ENCODE measurements around the gene GADL1.

Gene GADL1

DNA sequence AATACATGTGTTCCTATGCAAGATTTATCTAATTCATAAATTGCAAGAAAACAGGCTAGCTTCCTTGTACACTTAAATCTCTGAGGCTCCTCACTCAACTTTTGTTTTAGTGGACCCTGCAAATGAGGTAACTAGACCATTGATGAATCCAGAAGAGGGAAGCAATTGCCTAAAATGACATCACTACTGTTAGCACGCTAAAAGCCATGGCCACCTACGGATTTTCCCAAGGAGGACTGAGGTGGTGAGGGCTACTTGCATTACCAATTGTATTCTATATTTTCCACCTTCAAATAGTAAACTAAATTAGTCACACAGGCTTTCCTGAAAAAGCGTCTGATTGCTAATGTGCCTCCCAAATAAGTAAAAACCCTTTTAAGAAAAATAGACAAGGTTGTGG is 140.7 kb downstream of the GADL1 start:
- DNase-seq: no peak

DNA sequence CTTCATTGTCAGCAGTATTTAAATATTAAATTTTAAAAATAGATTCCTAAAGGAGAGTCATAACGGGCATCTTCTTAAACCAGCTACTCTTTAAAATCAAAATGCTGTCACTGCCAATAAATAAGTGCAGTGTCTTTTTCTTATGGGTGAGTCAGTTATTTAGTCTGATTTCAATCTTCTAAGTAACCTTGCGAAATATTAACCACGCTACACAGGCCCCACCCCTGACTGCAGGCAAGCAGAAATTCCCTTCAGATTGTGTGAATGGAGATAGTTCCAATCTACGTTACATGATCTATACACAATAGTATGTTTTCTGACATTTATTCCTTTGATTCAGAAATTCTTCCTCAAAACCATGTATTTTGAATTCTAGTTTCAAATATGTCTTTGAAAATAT is 141.5 kb downstream of the GADL1 start:
- DNase-seq: no peak

DNA sequence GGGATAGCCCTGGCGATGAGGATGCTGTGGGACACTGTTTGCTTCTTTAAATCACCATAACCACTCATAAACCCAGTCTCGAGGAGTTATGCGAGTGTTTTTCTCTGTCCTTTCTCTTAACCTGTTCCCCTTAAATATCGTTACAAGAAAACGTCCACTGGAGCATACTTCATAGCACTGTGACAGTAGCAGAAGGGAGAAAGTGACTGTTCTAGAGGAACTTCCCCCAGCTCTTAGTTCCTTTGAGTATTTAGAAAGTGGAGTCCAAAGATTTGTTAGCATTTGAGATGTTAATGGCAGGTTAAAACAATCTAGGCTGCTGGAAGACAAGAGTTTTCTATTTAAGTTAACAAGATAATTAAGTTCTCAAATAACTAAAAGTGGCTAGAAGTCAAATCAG is 142.0 kb downstream of the GADL1 start:
- DNase-seq: no peak

DNA sequence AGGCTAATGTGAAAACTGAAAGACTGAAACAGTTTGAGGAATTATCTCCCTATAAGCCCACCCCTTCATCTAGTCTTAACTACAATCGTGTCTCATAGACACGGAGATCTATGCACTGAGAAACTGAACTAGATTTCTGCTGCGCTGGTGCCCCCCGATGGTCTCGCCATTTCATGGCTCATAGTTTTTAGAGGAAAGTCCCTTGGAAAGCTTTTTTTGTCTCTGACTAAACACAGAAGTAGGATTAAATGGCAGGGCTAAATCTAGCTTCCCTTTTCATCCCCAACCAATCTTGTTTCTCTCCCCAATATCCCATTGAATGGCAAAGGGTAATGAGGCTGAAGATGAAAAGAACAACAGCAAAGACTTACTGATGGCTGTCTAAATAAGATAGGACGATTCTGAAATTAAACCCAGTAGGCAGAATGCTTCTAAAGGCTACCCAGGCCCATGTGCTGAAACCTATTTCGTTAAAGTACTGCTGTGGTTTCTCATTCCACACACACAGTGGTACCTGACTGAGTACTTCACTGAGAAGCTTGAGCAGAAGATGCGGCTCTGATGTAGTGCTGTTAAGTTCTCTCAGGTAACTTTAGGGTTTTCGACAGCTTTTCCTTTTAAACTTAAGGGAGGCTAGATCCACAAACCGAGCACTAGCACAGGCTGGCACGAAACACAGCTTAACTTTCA is 142.7 kb downstream of the GADL1 start:
- DNase-seq: no peak

DNA sequence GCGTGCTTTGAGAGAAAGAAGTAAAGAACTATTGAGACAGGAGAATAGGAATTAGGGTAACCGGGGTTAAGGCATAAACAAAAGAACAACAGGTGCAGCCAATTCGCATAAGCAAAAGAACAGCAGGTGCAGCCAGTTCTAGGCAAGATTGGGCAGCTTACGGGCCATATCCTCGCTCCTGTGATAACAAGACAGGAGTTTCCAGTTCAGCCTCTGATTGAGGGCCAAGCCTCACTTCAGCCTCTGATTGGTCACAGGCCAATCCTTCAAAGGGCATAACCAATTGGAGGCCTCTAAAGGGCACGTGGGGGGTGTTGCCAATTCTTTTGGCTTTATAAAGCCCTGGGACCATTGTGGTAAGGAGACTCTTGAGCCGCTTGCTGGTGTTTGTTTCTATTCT is 143.5 kb downstream of the GADL1 start:
- no peak for DNase-seq

DNA sequence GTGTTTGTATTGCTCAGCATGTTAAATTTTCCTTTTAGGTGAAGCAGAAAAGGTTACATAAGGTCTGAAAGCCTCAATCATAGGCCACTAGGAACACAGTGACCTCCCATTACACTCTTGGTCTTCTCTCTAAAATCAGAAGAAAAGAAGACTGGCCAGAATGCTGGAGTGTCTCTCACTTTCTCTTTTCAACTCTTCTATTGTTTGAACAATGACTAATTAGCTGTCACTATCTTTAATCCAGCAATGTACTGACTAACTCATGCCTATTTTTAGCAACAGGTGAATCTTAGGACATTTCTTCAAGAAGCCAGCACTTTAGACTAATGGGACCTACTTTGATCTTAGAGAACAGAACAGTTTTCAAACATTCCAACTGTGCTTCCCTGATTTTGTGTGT is 145.2 kb downstream of the GADL1 start:
- DNase-seq: no peak

DNA sequence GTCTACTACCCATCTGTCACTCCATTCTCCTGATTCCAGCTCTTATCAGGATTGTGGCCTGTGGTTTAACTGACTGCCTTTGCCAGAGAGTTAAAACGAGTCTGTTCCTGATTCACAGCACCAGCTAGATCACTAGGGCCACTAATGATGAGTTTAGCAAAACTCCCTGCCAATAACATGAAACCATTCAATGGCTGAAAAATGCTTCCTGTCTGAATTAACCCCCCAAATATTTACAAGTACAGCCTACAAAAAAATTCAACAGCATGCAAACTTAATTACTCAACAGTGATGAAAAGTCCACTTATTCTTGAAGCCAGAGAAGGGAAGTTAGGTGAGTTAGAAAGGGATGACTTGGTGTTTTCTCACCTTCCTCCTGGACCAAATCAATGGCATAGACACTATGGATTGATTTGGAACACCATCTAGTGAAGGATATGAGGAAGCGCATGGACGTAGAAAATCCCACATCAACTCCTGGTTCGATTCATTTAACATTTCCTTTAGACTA is 146.6 kb downstream of the GADL1 start:
- no peak for DNase-seq

DNA sequence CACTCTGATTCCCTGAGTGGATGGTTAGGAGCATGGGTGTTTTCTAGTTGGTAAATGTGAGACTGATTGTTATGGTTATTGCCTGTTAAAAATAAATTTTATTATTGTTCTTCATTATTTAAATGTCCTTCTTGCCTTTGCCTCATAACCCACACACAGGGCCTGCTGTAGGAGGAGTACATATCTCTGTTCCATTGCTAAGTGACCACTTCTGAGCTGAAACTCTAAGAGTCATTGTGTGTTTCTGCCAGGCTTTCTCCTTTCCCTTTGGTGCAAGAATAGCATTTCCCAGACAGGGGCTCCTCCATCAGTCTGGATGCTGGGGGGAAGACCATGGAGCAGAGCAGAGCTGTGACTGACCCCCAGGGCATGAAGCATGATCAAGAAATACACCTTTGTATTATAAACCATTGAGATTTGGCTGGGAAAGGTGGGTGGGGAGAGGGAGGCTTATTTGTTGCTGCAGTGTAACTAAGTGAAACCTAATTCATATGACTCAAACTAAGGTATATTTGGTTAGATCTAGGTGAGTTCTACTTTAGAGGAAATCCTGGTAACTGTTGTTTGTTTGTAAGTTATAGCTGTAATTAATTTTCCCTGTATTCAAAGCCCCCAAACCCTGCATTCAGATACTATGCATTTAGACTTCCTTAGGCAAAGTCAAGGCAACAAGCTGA is 150.7 kb downstream of the GADL1 start:
- no peak for DNase-seq

DNA sequence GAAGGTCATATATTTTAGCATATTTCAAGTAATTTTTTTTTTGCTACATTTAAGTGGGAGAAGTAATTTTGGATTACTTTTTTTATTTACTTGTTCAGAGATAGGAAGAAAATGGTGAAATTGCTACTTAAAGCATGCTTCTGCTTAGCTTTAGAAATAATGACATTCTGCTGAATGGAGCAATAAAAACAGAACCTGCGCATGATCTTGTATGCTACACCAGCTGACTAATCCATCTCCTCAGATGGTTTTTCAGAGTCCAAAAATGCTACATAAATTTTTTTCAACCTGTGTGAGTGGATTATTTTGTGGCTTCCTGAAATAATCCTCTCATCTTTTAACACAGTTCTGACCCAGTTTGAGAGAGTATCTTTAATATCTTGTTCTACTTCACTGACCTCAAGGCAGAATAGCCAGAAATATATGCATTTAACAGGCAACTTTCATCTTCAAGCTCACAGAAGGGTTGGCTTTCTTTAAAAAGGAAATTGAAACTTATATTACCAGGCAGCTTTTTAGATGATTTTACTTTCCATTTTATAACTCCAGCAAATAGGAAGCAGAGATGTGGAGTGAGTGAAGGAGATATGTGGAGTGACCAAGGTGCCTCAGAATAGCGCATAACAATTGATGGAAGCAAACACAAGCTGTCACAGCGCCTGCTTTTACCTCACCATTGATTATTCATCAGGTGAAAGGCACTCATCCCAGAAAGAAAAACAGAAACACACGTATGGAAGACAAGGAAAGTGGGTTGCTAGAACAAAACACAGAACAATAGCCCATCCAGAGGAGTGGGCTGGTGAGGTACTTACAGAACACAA is 151.5 kb downstream of the GADL1 start:
- no peak for DNase-seq

DNA sequence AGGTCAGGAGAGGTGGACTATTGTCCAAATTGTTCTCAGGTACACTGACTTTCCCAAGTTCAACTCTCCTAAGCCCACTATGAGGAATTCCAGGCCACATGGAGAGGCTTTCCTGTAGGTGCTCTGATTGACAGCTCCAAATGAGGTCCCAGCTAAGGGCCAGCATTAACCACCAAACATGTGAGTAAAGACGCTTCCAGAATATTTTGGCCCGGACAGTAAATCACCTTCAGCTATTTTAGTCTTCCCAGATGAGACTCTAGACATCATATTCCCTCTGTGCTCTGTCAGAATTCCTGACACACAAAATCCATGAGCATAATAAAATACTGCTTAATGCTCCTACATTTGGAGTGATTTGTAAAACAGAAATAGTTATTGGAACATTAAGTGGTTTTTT is 152.6 kb downstream of the GADL1 start:
- no peak for DNase-seq

DNA sequence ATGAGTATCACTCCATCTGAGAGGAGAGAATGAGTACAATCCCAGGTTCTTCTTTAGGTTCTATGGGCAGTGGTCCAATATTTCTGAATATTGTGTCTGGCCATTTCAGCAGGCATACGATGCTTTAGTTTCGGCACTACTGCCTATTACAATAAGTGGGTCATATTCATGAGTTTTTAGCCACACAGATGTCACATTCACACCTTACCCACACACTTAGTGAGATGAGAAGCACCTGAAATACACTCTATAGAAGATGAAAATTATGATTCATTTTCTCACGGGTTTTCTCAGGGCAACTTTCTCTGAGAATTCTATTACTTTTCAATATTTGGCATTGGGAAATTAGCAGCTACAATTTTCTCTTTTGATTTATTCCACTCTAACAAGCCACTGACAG is 155.9 kb downstream of the GADL1 start:
- no peak for DNase-seq

DNA sequence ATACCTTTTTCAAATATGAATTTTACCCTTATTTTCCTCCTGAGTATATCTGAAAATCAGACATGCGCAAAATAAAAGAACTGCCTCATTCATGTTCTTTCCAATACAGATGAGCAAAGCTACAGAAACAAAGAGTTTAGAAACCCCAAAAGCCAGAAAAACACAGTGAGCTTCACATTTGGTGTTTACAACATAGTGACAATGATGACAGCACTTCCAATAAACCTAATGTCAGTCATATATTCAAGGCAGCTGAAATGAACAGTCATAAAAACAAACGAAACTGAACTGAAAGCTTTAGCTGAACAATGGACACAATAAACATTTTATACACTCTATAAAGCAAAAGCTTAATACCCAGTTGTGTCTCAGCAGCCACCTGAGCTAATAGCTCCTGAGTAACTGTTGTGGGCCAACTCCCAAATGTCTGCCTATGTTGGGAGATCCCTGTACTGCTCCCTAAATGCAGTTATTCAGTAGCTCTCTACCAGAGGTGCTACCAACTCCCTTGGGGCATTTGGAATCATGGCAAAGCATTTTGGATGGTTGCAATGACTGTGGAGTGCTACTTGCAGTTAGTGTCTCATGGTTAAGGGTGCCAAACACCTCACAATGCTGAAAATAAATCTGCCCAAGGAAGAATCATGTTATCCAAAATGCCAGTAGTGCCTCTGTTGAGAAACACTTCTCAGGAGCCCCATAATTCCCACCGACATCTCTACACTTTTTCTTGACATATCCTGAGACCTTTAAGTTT is 156.5 kb downstream of the GADL1 start:
- no peak for DNase-seq

DNA sequence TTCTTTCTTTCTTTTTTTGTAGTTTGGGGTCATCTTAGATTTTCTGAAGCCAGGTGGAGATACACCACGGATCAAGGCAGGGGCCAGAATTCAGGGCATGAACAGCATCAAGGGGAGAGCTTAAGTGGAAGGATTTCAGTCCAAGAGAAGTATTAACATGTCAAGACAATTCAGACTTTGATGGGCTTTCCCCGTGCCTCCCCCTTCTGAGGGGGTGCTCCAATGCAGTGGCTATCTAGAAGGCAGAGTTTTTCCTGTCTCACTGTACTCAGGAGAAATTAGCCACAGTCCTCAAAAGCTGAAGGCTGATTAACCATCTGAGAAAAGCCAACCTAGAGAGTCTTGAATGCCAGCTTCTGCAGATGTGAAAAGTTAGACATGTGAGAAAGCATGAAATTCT is 160.8 kb downstream of the GADL1 start:
- DNase-seq: no peak

DNA sequence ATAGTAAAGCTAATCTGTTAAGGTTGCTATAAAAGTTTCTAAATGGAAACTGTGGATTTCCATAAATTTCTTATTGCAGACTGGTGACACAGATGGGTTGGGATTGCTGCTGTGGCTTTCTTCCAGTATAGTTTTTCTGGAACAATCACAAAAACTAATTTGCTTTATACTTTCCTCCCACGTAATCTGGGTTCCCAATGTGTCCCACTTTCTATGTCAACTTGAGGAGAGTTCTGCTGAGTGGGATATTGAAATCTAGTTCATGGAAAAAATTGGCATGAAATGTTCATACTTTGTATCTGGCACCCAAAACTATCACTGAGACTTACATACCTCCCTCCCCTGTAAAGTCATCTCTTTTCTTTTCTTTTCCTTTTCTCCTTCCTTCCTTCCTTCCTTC is 161.3 kb downstream of the GADL1 start:
- DNase-seq: no peak

DNA sequence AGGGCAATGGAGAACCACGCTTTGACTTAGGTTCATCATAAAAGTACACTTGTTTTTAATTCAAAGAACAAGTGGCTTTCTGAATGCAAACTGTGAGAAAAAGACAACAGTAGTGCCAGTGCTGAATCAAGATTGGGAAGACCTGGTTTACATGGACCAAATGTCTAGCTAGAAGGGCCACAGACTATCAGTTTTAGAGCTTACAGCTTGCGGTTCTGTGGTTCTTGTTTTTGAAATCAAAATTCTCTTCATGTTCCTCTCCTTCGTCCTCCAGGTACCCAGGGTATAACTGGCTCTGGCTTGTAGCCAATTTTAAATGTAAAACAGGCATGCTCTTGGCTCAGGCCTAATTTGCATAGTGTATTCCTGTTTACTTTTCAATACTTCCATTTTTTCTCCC is 163.5 kb downstream of the GADL1 start:
- DNase-seq: no peak

DNA sequence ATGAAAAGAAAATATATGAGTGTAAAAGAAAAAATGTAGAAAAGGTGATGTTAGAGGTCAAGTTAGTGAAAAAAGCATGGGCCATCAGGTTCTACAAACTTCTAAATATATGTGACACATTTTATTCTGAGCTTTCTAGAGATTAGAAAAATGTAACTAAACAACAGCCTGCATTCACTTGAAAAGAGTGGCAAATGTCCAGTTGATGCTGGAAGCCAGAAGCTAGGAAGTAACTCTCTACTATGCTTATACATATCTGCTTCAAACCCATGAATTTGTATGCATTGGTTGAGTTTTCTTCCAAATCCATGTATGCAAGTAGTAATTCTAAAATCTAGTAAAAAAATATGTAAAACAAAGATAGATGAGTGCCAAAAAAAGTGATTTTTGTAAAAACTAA is 164.5 kb downstream of the GADL1 start:
- DNase-seq: no peak

DNA sequence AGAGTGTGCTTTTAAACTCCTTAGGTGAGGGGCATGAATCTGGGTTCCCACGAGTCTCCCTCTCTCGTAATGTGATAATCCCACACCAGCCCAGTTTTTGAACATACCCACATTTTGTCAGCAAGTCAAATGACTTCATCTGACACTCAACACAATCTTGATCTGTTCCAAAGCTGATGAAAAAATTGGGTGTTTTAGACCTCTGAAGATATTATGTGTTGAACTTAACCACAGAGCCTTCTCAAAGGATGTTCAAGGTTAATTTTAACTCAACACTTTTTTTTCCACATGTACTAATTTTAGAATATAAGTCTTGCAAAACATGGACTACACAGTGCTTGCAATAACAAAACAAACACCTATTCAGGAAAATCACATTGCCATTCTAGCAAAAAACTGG is 164.9 kb downstream of the GADL1 start:
- DNase-seq: no peak

DNA sequence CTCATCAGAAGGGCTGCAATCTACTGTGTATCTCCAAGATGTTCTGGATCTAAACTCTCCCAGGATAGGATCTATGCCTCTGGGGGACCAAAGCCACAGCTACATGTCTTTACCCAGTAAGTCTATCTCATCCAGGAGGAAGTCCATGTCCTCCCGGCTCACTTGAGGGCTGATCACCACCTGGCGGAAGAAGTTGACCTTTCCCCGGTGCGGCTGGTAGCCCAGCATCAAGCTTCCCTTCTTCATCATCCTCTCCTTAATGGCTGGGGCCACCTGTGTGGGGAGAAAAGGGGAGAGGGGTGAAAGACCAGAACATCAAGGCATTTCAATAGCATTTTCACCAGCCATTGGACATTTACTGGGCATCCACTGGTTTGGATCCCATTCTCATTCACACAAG is 166.3 kb downstream of the GADL1 start:
- DNase-seq: no peak

DNA sequence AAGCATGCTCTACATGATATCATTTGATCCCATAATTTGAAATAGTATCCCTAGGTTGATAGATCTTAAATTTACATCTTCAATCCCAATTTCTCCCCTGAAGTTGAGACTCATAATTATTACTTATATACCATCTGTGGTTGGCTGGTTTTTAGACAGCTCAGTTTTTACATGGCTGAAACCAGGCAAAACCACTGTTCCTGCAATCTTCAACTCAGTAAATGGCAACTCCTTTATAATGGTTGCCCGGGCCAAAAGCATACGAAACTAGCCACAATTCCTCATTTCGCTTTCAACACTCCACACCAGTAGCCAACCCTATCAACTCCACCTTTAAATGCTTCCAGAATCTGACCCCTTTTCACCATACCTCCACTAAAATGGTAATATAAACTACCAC is 169.6 kb downstream of the GADL1 start:
- no peak for DNase-seq

DNA sequence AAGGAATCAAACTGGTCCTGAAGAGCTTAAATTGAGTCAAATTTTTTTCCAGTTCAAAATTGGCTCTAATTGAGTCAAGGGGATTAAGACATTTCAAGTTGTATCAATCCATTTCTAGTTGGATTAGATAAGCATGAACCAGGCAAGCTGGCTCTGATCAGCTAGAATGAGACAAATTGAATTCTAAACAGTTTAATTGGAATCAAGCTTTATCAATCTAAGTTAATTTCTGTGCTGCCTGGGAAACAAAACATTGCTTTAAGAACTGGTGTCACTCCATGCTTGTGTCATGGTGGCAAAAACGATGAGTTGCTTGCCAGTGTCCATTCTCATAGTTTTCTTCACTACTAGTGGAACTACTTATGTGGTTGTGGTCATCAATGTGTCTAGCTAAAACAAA is 171.2 kb downstream of the GADL1 start:
- DNase-seq: no peak

DNA sequence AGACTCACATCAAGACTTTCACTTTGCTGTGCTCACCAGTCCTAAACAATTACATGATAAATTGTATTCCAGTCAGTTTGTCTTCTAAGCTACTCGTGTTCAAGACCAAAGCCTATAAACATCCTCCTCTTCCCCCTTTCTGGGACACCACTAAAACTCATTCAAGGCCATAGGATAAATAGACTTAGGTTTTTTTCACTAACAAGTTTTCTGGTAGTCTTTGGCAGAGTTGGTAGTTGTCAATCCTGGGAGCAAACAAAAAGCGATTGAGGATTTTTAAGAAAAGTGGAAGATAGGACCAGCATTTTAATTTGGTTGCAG is 173.2 kb downstream of the GADL1 start:
- no peak for DNase-seq

DNA sequence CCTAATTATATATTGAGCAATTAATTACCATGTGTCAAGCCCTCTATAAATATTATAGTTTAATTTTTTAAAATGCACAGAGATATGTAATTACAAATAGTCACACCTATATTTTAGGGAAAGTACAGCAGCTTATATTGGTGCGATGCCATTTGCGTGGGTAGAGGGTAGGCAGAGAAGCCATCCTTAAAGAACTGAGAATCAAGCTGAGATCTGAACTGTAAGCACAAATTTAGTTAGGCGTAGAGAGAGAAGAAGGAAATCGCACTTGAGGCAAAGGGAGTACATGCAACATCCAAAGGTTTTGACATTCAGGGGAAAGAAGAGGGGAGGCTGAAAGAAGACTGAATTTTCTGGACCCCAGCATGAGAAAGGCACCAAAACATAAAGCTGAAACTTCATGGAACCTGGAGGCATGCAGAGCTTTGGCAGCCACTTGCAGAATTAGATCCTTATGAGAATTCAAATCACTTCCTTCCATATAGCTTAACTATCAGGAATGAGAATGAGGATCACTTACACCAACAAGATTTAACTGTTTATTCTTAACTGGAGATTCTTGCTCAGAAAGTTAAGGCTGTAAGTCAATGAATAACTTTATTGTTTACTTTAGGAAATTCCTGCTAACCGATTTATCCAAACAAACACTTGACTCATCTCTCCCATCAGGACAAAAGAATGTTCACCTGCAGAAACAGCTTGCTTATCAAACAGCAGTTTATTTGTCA is 173.7 kb downstream of the GADL1 start:
- no peak for DNase-seq

DNA sequence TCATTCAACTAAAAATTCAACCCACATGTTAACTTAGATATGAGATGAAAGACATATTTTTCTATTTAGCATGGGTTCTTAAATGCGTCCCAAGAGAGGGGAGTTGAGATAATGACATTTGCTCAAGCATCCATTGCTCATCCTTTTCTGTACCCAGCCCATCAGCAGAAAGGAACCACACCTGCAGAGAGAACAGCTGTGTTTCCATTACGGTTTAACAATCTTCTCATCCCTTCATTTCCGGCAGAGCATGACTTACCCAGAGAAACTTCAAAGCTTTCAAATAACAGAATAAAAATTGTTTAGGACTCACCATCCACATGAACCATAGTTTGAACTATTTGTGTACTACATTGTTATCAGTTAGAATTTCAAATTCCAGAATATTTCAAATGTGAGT is 174.9 kb downstream of the GADL1 start:
- no peak for DNase-seq

Data from NCI-H1048 (cell line).